ENCODE results near the gene TUB.

TUB gene

DNA sequence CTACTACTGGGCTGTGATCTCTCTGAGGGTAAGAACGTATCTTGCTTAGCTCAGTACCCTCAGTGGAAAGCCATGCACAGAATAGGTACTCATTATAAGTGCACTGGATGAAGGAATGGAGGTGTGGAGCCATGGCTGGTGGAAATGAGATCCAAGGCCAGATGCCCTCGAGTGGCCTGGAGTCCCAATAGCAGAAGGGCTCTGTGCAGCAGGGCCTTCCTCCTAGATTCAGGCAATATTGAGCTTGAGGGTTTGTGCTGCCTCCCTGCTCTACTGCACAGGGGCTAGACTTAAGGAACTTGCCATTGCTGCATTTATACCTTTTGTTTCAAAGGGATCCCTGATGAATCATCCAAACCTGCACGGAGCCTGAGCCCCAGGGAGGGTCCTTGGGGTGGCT, 33.6 kb upstream of the TUB start:
- no peak for DNase-seq (ENCODE audit: low spot score)

DNA sequence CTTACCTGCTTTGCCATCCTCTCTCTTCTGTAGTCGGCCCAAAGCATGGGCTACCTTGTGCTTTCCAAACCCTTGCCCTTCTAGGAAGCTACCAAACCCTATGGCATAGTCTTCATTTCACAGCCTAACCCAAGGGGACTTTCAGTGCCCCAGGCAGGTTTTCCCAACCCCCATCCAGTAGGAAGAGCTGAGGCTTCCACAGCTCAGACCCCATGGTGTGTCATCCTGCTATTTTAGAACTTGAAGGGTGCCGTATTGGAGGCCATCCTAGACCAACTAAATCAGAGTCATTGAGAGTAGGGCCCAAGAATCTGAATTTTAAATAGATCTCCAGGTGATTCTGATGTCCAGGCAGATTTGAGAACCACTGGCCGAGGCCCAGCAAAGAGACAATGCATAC, 31.9 kb upstream of the TUB start:
- no peak for DNase-seq (ENCODE audit: low spot score)

DNA sequence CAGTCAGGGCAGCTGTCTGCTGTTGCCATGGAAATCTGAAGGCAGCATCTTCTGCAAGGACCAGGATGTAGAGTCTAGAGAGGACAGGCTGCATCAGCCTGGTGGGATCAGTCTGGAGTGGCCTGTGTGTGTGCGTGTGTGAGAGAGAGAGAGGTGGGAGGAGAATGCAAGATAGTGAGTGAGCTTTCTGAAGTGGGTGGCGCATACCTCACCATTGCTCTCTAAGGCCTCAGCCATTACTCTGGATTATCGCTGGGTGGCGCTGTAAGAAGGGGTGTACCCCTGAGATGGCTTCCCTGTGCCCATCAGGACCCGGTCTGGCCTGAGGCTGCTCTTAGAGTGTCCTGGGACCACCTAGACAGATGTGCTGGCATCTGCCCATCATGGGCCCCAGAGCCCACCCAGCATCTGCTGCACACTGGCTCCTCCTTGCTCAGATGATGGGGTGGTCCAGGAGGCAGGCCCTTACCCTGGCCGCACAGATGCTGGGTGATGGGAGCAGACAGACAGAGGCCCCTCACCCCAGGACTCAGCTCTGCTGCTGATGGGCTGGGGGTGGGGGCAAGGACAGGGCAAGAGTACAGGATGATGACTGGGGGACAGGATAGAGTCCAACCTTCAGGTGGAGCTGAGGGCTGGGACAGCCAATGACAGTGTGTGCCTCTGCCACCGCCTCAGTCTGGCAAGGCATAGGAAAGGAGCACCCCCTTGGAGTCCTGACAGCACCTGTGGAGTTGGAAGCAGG, 25.7 kb upstream of the TUB start:
- no peak for DNase-seq (ENCODE audit: low spot score)

DNA sequence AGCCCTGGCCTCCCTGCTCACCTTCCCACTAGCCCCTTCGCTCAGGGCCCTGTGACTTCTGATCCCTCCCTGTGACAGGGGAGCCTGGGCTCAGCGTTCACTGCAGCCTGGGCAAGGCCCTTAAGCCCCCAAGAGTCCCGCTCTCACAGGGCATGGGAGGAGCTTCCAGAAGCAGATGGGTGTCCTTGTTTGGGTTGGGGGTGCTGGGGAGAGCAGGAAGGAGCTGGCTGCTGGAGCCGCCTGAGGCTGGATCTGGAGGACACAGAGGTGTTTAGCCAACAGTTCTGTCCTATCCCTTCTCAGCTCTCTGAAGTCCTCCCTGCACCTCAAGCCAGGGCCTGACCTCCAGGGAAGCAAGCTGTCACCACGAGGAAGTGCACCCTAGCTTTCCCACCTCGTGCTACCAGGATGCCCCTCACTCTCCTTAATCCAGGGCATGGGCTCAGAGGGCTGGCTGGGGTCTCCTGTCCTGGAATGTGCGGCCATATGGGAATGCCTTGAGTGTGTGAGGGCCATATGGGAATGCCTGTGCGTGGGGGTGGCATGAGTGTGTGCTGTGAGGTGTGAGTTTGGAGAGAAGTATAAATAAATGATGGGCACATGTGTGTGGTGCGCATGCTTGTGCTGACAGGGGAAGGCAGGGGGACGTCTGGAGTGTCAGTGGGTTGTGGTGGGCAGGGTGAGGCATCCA, 25.0 kb upstream of the TUB start:
- no peak for DNase-seq (ENCODE audit: low spot score)

DNA sequence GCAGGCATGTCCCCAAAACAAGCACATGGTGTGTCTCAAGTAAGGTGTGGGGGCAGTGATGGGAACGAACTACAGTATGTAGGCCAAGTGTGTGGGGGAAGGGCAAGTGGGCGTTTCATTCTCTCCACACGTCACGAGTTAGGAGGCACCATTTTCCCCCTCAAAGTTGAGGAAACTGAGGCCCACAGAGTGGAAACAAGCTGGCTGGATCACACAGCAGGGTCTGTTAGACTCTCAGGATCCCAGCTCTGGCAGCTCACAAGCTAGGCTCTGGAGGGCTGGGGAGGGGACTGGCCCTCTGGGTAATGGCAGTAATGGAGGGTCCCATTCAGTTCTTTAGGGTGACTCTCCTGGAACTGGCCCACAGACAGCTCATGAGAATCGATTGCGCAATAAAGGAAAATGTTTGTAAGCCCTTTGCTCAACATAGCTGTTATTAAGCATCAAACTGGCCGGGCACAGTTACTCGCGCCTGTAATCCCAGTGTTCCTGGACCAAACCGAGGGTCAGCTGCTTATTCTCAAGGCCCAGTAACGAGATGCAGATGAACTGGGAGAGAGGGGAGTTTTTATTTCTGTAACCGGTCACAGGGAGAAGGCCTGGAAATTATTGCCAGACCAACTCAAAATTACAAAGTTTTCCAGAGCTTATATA, 24.1 kb upstream of the TUB start:
- no peak for DNase-seq (ENCODE audit: low spot score)

DNA sequence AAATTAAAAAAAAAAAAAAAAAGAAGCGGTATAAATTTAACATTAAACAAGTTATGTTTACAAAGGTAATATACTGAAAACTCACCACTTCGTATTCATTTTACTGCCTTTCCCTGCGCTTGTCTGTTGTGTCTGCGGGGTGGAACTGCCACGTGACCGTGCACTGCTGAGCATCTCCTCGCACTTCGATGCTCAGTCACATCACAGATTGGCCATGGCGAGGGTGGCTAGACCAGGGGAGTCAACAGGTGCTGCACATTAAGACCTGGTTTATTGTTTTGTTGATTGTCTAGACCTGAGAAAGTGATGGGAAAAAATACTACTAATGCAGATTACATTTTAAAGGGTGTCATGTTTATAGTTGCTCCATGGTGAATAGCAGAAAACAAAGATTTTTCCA, 22.8 kb upstream of the TUB start:
- no peak for DNase-seq (ENCODE audit: low spot score)

DNA sequence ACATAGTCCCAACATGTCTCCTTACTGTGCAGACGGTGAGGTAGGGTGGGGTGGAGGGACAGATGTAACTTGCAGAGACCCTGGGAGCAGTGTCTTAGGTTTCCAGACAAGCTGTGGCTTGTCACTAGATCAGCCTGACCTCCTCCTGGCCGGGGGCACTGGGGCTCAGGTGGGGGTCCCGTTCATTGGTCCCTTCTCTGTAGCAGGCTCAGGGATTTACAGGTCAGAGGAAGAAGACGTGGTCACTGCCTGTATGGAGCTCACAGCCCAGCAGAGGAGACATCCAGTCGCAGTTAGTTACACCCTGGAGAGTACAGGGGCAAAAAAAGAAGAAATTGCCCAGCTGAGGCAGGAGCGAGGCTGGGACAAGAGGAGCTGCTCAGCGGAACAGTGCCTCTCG, 22.0 kb upstream of the TUB start:
- no peak for DNase-seq (ENCODE audit: low spot score)

DNA sequence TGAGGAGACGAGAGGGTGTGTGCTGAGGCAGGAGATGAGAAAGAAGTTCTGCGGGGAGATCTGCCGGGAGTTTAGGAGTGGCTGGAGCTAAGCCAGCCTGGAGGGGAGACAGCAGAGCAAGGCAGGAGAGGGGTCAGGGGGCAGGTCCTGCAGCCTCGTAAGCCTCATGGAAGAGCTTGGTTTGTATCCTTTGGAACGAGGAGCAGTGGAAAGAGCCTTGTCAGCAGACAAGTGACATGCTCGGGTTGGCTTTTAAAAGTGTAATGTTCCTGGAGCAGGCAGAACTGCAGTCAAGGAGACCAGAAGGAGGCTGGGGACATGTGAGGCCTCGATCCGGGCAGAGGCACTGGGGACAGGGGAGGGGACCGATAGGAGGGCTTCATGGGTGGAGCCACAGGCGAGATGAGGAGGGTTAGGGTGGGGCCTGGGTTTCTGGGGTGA, 21.4 kb upstream of the TUB start:
- DNase-seq (ENCODE audit: low spot score) = no peak

DNA sequence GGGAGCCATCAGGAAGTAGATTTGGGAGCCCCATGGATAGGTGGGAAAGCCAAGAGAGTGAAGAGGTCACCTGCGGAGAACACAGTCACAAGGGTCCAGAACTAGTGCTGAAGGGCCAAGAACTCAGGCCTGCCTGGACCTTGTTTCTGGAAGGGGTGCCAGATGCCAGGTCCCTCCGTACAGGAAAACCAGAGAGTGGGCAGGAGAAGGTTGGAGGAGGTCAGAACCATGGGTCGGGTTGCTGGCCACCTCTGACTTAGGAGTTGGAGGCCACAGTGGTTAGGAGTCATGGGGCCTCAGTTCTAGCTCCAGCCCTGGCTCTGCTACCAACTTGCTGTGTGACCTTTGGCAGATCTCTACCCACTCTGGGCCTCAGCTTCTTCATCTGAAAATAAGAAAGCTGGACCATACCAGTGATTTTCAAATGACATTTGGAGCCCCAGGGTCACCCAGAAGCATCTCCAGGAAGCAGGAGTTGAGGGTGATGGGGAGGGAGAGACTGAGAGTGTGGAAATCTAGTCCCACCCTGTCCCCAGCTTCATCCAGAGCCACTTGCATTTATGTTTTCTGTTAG, 20.8 kb upstream of the TUB start:
- DNase-seq (ENCODE audit: low spot score) = no peak

DNA sequence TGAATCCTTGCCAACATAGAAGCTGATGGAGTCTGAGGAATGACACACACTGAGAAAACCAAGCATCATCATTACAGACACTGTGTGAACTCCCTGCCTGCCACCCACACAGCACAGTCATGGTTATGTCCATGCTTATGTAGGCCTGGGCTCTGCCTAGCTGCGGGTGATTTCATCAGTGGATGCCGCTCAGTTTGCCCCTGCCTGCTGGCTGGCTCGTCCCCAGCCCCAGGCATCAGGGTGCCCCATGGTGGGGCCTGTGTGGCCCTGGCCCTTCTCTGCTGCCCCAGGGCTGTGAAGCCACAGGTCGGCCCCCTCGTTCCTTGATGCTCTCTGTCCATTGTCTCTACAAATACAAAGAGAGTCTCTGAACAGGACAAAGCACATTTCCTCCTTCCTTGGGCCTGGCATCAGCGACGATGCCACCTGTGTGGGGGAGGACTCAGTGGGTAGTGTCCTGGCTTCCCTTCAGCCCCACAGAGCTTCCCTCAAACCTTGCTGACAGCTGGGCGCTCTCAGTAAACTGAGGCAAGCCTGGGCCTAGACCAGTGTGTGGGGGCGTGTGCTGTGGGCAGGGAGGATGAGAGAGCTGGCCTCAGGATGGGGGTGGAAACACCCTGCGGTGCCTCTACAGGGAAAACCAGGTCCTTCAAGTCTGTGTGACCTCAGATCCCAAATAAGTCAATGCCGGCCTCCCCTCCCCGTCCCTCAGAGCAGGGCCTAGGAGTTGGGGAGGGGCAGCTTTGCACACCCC, 20.0 kb upstream of the TUB start:
- no peak for DNase-seq (ENCODE audit: low spot score)

DNA sequence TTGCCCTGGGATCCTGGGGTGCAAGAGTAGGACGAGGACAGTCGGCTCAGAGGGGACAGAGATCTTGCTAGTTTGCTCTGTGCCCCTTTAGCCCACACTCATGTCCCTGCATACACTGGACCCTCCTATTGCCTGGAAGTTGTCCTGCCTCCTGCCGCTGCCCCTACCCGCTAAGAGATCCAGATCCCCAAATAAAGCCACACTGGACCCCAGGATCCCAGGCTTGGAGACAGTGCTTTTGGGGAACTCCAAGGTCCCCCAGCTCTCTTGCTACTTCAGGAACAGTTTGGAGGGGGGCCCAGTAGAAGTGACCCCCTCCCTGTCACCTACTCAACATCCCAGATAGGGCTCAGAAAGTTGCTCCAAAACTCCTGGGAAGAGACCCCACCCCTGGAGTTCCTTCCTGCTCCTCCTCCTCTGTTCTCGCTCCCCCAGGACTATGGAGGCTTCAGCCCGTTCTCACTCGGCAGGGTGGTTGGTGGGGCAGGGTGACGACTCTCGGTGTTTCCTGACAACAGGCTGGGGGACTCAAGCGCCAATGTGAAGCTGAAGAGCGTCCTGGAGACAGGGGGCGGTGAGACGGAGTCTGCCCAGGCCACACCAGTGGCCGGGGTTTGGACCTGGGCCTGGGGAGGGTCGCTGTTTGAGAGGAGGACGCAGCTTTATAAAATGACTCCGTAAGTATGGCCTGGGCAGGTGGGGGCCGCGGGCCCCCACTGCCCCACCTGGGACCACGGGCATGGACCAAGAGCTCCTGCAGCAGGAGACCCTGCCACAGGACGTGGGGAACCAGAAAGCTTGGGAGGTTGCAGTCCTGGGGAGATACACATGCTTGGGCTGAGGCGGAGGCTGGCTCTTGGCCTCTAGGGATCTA, 19.2 kb upstream of the TUB start:
- DNase-seq (ENCODE audit: low spot score) = no peak

DNA sequence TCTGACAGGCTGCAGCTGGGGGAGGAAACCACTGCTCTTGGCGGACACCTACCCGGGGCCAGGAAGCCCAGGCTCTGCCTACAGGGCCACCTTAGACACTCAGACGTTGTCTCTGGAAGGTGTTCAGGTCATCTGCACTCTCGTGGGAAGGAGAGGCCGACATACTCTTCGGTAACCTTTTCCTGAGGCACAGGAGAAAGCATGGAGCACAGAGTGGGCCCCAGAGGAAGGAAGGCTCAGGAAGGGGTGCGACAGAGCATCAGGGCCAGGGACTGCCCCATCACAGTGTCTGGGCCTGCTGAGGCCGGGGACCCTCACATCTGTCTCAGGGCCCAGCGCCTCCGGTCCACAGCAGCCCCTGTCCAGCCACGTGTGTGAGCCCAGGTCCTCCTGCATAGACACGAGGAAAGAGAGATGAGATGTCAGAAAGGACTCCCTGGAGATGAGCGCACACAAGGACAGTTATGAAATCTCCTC, 18.2 kb upstream of the TUB start:
- DNase-seq (ENCODE audit: low spot score) = no peak

DNA sequence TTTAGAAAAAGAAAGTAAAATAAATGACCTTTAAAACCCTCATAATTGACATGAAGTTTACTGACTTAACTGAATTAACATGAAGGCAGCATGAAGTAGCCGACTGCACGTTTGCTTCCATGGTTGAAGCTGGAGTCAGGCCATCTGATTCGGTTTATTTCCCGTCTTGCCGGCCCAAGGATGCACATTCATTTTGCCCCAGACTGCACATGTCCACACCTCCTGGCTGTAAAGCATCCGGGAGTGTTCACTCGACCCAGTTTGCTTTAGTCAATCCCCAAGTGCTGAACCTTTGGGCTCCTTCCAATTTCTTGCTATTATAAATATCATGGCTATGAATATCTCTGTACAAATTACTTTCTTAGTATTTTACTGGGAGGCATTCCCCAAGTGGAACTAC, 17.7 kb upstream of the TUB start:
- DNase-seq (ENCODE audit: low spot score) = no peak

DNA sequence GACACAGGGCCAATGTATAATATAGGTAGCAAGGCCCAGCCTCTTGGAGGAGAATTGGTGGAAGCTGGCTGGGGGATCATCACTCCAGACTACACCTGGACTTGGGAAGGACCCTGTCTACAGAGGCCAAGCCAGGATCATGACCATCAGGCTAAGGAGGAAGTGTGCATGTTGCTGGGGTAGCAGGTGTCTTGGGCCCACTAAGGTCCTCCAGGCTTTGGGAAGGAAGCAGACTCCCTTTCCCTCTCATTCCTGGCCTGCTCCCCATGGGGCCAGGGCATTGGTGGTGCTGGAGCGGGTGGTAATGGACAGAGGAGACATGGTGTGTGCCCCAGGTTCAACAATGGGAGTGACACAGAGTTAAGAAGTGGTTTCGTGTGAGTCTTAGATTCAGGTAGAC, 16.0 kb upstream of the TUB start:
- DNase-seq (ENCODE audit: low spot score) = no peak

DNA sequence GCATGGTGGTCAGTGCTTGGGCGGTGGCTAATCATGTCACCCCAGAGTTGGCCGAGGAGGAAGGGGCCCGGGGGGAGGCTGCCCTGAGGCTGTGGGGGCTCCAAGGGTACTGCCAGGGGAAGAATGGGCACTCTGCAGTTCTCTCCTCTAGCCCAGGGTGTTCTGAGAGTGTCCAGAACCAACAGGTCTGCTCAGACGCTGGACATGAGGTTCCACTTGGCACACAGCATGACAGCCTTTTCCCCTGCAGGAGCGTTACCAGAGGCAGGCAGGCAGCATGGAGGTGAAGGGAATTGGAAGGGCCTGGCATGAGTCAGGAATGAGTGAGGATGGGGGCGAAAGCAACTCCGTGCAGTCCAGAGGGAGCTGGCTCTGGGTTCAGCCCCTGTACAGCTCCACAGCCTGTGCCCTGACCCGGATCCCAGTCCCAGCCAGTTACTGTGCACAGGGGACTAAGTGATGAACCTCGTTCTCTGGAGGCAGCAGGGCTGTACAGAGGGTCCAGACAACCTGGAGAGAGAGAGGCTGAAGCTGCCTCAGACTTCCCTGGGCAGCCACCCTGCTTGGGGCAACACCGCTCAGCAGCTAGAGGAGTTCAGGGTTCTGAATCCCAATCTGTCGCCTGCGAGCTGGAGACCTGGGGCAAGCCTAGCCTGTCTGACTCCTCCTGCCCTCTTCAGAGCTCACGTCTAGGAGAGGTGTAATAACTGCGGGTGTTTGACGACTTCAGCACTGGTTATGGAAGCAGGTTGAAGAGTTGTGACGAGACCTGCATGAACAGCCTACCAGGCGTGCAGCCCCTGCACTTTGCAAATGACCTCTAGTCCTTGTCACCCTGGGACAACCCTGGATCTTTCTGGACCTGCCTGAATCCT, 14.7 kb upstream of the TUB start:
- no peak for DNase-seq (ENCODE audit: low spot score)

DNA sequence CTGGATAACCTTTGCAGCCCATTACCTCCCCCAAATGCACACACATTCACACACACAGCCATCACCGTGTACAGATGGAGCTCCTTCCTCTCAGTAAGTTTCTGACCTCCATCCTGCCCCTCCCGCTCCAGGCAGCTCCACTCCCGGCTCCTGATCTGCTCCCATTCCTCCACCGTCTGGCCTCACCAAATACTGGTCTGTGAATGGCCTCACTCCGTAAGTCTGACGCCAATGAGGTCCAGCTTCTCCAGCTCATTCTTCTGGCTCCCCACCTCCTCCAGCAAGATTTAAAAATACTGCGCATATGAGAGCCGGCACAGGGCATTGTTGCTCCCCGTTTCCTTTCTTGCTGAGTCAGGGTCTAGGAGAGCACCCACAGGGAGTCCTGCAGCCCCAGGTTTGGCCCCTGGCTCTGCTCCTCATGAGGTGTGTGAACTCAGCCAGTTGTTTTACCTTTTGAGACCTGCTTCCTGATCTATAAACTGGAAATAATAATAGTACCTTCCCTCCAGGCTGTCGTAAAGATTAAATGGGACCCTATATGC, 14.0 kb upstream of the TUB start:
- DNase-seq (ENCODE audit: low spot score) = no peak

DNA sequence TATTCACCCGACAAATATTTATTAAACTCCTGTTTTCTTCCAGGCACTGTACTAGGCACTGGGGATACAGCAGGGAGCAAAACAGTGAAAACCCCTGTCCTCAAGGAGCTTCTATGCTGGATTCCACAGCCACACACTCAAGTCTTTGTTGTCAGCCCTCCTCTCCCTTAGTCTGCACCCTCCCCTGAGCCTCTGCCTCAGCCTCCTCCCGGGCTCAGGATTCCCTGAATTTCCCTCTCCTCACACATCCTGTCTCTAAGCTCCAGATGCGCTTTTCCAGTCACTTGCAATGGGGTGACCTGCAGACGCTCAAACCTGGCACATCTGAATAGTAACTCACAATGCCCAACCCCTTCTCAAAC, 13.5 kb upstream of the TUB start:
- no peak for DNase-seq (ENCODE audit: low spot score)

DNA sequence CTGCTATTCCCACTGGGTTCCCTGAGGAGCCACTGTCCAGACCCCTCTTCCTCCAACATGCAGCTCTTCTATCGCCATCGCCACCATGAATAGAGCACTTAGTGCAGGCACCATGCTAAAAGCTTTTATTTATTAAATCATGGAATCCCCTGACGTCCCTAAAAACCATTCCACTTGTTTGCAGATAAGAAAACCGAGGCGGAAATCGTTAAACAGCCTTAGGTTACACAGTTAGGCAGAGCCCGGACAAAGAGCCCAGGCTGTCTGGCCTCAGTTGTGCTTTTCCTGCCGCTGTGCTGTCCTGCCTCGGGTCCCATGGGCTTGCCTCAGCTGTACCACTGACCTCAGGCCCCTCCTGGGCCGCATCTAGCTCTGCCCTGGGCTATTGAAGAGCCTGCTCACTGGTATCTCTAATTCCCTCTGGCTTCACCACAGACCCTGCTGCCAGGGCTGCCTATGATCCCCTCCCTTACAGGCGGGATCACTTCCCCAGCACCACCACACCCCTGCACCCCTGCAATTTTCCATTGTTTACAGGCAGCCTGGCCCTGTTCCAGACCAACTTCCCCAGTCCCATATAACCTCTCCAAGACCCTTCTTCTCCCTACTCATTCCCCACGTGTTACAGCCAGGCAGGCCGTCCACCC, 13.0 kb upstream of the TUB start:
- no peak for DNase-seq (ENCODE audit: low spot score)

DNA sequence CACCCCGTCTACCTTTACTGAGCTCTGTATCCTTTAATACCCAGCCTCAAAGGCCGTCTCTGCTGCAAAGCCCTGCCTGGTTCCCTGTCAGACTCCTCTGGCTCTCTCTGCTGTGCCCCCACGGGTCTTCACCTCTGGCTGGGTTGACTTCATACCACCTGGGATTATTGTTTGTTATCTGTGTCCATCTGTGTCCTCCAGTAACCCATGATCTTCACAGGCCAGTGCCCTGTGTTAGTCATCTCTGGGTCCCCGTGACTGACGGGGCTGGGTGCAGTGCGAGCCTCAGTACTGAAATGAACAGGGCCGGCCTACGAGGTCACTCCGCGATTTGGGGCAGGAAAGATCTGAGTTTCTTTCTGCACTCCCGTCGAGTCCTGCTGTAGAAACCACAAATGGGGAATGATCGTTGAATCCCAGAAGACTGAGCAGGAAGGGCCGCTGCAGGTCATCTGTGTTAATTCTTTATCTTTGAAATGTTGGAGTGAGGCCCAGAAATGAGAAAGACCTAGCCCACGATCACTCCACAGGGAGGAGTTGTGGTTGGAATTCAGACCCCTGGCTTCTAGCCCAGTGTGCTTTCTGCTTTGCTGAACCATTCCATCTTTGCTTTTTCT, 12.3 kb upstream of the TUB start:
- DNase-seq (ENCODE audit: low spot score) = no peak

All from HuH-7 (cell line).